PFSK-1 (cell line): ENCODE data around the gene ERICH4.

Source experiments
- FOXP2 ChIP-seq: optimal IDR thresholded peaks from 2 replicates; pipeline ENCODE3; 2011; ENCODE audit warnings: borderline replicate concordance, control low read depth, inconsistent platforms; ENCODE audit not compliant: insufficient read depth; ENCODE audit errors: extremely low read length, extremely low read depth
- POLR2AphosphoS5 ChIP-seq: IDR thresholded peaks from 2 replicates; pipeline ENCODE4 v1.6.1; 2012; ENCODE audit warnings: low read depth, mild to moderate bottlenecking, control low read depth, low read length, moderate library complexity
- SIN3A ChIP-seq: IDR thresholded peaks from 2 replicates; pipeline ENCODE4 v1.6.1; 2012; ENCODE audit warnings: mild to moderate bottlenecking, low read length, moderate library complexity, borderline replicate concordance; ENCODE audit not compliant: insufficient read depth
- TAF1 ChIP-seq: IDR thresholded peaks from 2 replicates; pipeline ENCODE4 v1.6.1; 2012; ENCODE audit warnings: low read length, control low read depth, borderline replicate concordance; ENCODE audit not compliant: insufficient read depth
- TF ChIP-seq, protein P1 (sequence below), 2 experiments: IDR thresholded peaks; 2 replicates each; pipeline versions ENCODE4 v1.6.1 to v1.8.0; 2011 to 2012; ENCODE audit warnings: low read depth in 2 of 2, low read length in 2 of 2, control low read depth in 1 of 2, inconsistent platforms in 1 of 2, mild to moderate bottlenecking in 1 of 2, moderate library complexity in 1 of 2; ENCODE audit not compliant: insufficient read depth in 1 of 2

ERICH4 gene

DNA sequence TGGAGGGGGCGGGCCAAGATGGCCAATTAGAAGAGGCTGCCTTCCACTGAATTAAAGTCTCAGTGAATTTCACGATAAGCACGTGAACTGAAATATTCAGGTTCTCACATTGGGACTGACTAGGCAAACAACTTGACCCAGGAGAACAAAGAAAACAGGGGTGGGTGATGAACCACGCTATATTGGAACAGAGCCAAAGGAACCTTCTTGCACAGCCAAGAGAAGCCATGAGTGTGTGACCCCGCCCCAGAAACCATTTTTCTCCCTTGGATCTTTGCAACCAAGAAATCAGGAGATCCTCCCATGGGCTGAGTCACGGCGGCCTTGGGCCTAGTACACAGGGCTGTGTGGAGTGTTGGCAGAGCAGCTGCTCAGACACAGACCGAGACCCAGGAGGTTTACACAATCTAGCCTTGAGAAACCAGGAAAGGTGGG lies 36.8 kb downstream of the ERICH4 start:
- no peak for TF ChIP-seq POLR2AphosphoS5
- TF ChIP-seq SIN3A: no peak

DNA sequence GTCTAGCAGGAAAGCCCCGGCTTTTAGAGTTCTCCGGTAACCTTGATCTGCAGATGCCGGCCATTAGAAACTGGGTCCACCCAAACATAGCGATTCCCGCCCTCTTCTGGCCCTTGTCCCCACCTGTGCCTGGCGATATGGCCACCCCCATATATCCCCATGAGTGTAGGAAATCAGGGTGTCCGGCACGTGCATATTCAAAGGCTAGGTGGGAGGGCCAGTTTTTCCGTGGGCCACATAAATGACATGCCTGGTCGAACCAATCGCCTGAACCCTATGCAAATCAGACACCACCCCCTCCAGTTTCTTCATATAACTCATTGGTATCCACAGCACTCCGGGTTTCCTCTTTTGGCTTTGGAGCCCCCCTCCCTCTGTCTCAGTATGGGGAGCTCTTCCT lies 37.4 kb downstream of the ERICH4 start:
- TF ChIP-seq, protein P1, sequence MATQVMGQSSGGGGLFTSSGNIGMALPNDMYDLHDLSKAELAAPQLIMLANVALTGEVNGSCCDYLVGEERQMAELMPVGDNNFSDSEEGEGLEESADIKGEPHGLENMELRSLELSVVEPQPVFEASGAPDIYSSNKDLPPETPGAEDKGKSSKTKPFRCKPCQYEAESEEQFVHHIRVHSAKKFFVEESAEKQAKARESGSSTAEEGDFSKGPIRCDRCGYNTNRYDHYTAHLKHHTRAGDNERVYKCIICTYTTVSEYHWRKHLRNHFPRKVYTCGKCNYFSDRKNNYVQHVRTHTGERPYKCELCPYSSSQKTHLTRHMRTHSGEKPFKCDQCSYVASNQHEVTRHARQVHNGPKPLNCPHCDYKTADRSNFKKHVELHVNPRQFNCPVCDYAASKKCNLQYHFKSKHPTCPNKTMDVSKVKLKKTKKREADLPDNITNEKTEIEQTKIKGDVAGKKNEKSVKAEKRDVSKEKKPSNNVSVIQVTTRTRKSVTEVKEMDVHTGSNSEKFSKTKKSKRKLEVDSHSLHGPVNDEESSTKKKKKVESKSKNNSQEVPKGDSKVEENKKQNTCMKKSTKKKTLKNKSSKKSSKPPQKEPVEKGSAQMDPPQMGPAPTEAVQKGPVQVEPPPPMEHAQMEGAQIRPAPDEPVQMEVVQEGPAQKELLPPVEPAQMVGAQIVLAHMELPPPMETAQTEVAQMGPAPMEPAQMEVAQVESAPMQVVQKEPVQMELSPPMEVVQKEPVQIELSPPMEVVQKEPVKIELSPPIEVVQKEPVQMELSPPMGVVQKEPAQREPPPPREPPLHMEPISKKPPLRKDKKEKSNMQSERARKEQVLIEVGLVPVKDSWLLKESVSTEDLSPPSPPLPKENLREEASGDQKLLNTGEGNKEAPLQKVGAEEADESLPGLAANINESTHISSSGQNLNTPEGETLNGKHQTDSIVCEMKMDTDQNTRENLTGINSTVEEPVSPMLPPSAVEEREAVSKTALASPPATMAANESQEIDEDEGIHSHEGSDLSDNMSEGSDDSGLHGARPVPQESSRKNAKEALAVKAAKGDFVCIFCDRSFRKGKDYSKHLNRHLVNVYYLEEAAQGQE (IDR thresholded peaks at IDR 0.05; ENCODE audit: insufficient read depth in 1 of 2, low read depth in 2 of 2, low read length in 2 of 2): no peak
- TF ChIP-seq POLR2AphosphoS5 (no peak), FOXP2 (no peak)

DNA sequence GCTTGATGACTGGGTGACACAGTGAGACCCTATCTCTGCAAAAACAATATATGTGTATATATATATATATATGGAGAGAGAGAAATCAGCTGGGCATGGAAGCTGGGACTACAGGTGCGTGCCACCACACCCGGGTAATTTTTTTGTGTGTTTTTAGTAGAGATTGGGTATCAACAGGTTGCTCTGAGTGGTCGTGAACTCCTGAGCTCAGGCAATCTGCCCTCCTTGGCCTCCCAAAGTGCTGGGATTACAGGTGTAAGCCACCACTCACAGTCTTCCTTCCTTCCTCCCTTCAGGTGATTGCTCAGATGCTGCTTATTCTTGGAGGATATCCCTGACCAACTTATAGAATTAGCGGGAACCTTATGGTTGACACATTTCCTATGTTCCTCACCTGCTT lies 41.9 kb downstream of the ERICH4 start:
- TF ChIP-seq TAF1 (no peak), FOXP2 (no peak), SIN3A (no peak), POLR2AphosphoS5 (no peak)
- TF ChIP-seq, protein P1 (IDR thresholded peaks at IDR 0.05; ENCODE audit: insufficient read depth in 1 of 2, low read depth in 2 of 2, low read length in 2 of 2): no peak

DNA sequence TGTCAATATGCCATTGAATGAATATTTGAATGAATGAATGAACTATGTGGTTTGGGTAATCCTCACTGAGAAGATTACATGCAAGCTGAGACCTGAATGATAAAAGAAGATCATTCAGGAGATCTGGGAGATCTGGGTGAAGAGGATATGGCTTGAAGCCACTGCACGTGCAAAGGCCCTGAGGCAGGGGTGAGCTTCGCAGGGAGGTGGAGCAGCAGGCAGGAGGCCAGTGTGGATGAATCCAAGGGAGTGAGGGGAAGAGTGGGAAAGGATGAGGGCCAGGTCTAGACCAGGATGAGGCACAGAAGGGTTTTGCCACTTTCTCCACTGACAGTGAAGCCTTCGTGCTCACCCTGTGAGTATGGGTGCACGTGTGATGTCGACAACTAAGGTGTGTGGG lies 49.9 kb downstream of the ERICH4 start:
- no peak for TF ChIP-seq FOXP2
- TF ChIP-seq SIN3A: no peak
- TF ChIP-seq, protein P1 (IDR thresholded peaks at IDR 0.05; ENCODE audit: insufficient read depth in 1 of 2, low read depth in 2 of 2, low read length in 2 of 2): no peak
- no peak for TF ChIP-seq TAF1
- no peak for TF ChIP-seq POLR2AphosphoS5
